Measurements from ENCODE around the gene RBBP5.

The RBBP5 gene

GRCh38 chr1:205073511-205073910 lies 48.3 kb downstream of the RBBP5 start:
- no peak overlapping the region for H3K4me3 ChIP-seq (ENCODE audit: low read length)
- TF ChIP-seq ZNF274 (IDR thresholded peaks at IDR 0.05; ENCODE audit: low read depth, low read length) = no peak

GRCh38 chr1:205072881-205073280 lies 48.9 kb downstream of the RBBP5 start:
- TF ChIP-seq ZNF274 (IDR thresholded peaks at IDR 0.05; ENCODE audit: low read depth, low read length) = no peak
- no peak overlapping the region for H3K4me3 ChIP-seq (ENCODE audit: low read length)

- no peak overlapping the region for H3K4me3 ChIP-seq (ENCODE audit: low read length)
- TF ChIP-seq ZNF274 (IDR thresholded peaks at IDR 0.05; ENCODE audit: low read depth, low read length) = no peak
Observed at GRCh38 chr1:205072286-205072685, 49.5 kb downstream of the RBBP5 start.

- no peak overlapping the region for H3K4me3 ChIP-seq (ENCODE audit: low read length)
- TF ChIP-seq ZNF274 (IDR thresholded peaks at IDR 0.05; ENCODE audit: low read depth, low read length) = no peak
Observed at GRCh38 chr1:205071801-205072200, 50.0 kb downstream of the RBBP5 start.

- no peak overlapping the region for H3K4me3 ChIP-seq (ENCODE audit: low read length)
- no peak for TF ChIP-seq ZNF274 (IDR thresholded peaks at IDR 0.05; ENCODE audit: low read depth, low read length)
Observed at GRCh38 chr1:205071028-205071409, 50.8 kb downstream of the RBBP5 start.

- H3K4me3 ChIP-seq (ENCODE audit: low read length) = no peak overlapping the region
- TF ChIP-seq ZNF274 (IDR thresholded peaks at IDR 0.05; ENCODE audit: low read depth, low read length) = no peak
Observed at GRCh38 chr1:205069371-205070125, 52.2 kb downstream of the RBBP5 start.

GRCh38 chr1:205068457-205069040 lies 53.2 kb downstream of the RBBP5 start:
- TF ChIP-seq ZNF274 (IDR thresholded peaks at IDR 0.05; ENCODE audit: low read depth, low read length) = no peak
- no peak overlapping the region for H3K4me3 ChIP-seq (ENCODE audit: low read length)

GRCh38 chr1:205068001-205068400 lies 53.8 kb downstream of the RBBP5 start:
- no peak overlapping the region for H3K4me3 ChIP-seq (ENCODE audit: low read length)
- no peak for TF ChIP-seq ZNF274 (IDR thresholded peaks at IDR 0.05; ENCODE audit: low read depth, low read length)

GRCh38 chr1:205067031-205067430 lies 54.7 kb downstream of the RBBP5 start:
- H3K4me3 ChIP-seq (ENCODE audit: low read length) = no peak overlapping the region
- no peak for TF ChIP-seq ZNF274 (IDR thresholded peaks at IDR 0.05; ENCODE audit: low read depth, low read length)

- no peak overlapping the region for H3K4me3 ChIP-seq (ENCODE audit: low read length)
- no peak for TF ChIP-seq ZNF274 (IDR thresholded peaks at IDR 0.05; ENCODE audit: low read depth, low read length)
Observed at GRCh38 chr1:205066141-205066818, 55.5 kb downstream of the RBBP5 start.

GRCh38 chr1:205065666-205066065 lies 56.1 kb downstream of the RBBP5 start:
- TF ChIP-seq ZNF274 (IDR thresholded peaks at IDR 0.05; ENCODE audit: low read depth, low read length) = no peak

GRCh38 chr1:205064741-205065316 lies 56.9 kb downstream of the RBBP5 start:
- TF ChIP-seq ZNF274 (IDR thresholded peaks at IDR 0.05; ENCODE audit: low read depth, low read length) = no peak
- H3K4me3 ChIP-seq (ENCODE audit: low read length) = no peak overlapping the region

More at GRCh38 chr1:205065666-205066065, 56.1 kb downstream of the RBBP5 start:
- no peak overlapping the region for H3K4me3 ChIP-seq (ENCODE audit: low read length)

GRCh38 chr1:205064301-205064700 lies 57.5 kb downstream of the RBBP5 start:
- no peak overlapping the region for H3K4me3 ChIP-seq (ENCODE audit: low read length)
- no peak for TF ChIP-seq ZNF274 (IDR thresholded peaks at IDR 0.05; ENCODE audit: low read depth, low read length)

GRCh38 chr1:205062895-205063294 lies 58.9 kb downstream of the RBBP5 start:
- no peak for TF ChIP-seq ZNF274 (IDR thresholded peaks at IDR 0.05; ENCODE audit: low read depth, low read length)
- H3K4me3 ChIP-seq (ENCODE audit: low read length) = no peak overlapping the region

- no peak overlapping the region for H3K4me3 ChIP-seq (ENCODE audit: low read length)
- TF ChIP-seq ZNF274 (IDR thresholded peaks at IDR 0.05; ENCODE audit: low read depth, low read length) = no peak
Observed at GRCh38 chr1:205062319-205062718, 59.5 kb downstream of the RBBP5 start.
